ENCODE measurements around the gene LRP11. TPM values are rescaled to one million over a fixed set of nuclear protein-coding genes. Genes with fewer than 3 reads are reported as not detected.

LRP11 gene
- total RNA-seq, 3 donors from 2014 or later, result 30.6 to 44.9 (median 35.8) TPM

- Histone ChIP-seq H3K4me1 (no peaks in the 10 kb centered on the region), H3K36me3 (no peaks in the 10 kb centered on the region), H3K27ac (no peak overlapping the region), H3K27me3 (no peaks in the 10 kb centered on the region), H3K4me3 (no peak overlapping the region), H3K9me3 (no peaks in the 10 kb centered on the region)
- no peak for DNase-seq (ENCODE audit: low spot score in 2 of 2)
- intact Hi-C loops (cut with DNase I; ENCODE audit: low total_unique reads), result no loop called here
- no peak for TF ChIP-seq POLR2AphosphoS5 (IDR thresholded peaks at IDR 0.05)
These were observed 3.1 kb downstream of the LRP11 start for GRCh38 chr6:149860834-149861602.

- H3K4me3 ChIP-seq, result no peak overlapping the region
- intact Hi-C loops (cut with DNase I; ENCODE audit: low total_unique reads), result no loop called here
- no peaks in the 10 kb centered on the region for H3K4me1 ChIP-seq
- no peaks in the 10 kb centered on the region for H3K27me3 ChIP-seq
- H3K27ac ChIP-seq, result no peak overlapping the region
- no peak for TF ChIP-seq CTCF (IDR thresholded peaks at IDR 0.05)
- TF ChIP-seq POLR2AphosphoS5 (IDR thresholded peaks at IDR 0.05), result no peak
- no peak for TF ChIP-seq POLR2A (IDR thresholded peaks at IDR 0.05)
- no peak for DNase-seq (ENCODE audit: low spot score in 2 of 2)
- H3K36me3 ChIP-seq, result no peaks in the 10 kb centered on the region
- no peaks in the 10 kb centered on the region for H3K9me3 ChIP-seq
These were observed 3.7 kb downstream of the LRP11 start for GRCh38 chr6:149860513-149860833.

DNA sequence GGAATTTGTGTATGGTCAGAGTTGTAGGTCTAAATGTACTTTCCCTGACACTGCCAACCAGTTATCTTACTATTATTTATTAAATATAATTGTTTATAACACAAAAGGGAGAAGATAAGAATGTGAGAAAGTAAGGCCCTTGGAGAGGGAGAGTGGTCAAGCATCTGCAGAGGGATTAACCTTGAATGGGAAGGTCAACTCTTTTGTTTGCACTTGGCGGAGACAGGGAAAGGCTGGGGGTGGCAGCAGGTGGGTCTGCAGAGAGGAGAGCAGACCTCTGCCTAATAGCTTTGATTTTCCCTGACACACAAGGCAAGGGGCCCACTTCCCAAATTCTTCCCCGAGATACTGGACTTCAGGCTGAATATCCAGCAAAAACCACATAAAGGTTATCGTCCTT is 4.2 kb downstream of the LRP11 start:
- H3K9me3 ChIP-seq, result no peaks in the 10 kb centered on the region
- H3K27me3 ChIP-seq, result no peaks in the 10 kb centered on the region
- no peak for DNase-seq (ENCODE audit: low spot score in 2 of 2)
- no peak overlapping the region for H3K4me3 ChIP-seq
- intact Hi-C loops (cut with DNase I; ENCODE audit: low total_unique reads), result no loop called here
- no peak overlapping the region for H3K27ac ChIP-seq
- TF ChIP-seq POLR2A (IDR thresholded peaks at IDR 0.05), result no peak
- TF ChIP-seq POLR2AphosphoS5 (IDR thresholded peaks at IDR 0.05), result no peak
- TF ChIP-seq CTCF (IDR thresholded peaks at IDR 0.05), result no peak
- H3K4me1 ChIP-seq, result peaks cover 0 to 4% of the 10 kb centered on the region in 2 donors
- no peaks in the 10 kb centered on the region for H3K36me3 ChIP-seq

DNA sequence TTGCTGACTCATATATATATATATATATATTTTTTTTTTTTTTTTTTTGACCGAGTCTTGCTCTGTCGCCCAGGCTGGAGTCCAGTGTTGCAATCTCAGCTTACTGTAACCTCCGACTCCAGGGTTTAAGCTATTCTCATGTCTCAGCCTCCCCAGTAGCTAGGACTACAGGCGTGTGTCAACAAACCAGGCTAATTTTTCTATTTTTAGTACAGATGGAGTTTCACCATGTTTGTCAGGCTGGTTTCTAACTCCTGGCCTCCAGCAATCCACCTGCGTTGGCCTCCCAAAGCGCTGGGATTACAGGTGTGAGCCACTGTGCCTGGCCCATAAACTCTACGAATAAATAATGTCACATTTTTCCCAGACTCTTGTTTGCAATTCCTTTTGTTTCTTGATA is 4.8 kb downstream of the LRP11 start:
- TF ChIP-seq POLR2AphosphoS5 (IDR thresholded peaks at IDR 0.05) (no peak), POLR2A (IDR thresholded peaks at IDR 0.05) (no peak), CTCF (IDR thresholded peaks at IDR 0.05) (no peak)
- Histone ChIP-seq H3K4me1 (peaks cover 0 to 9% of the 10 kb centered on the region in 2 donors), H3K27ac (no peak overlapping the region), H3K9me3 (no peaks in the 10 kb centered on the region), H3K4me3 (no peak overlapping the region), H3K27me3 (no peaks in the 10 kb centered on the region), H3K36me3 (no peaks in the 10 kb centered on the region)
- intact Hi-C loops (cut with DNase I; ENCODE audit: low total_unique reads), result no loop called here
- no peak for DNase-seq (ENCODE audit: low spot score in 2 of 2)

DNA sequence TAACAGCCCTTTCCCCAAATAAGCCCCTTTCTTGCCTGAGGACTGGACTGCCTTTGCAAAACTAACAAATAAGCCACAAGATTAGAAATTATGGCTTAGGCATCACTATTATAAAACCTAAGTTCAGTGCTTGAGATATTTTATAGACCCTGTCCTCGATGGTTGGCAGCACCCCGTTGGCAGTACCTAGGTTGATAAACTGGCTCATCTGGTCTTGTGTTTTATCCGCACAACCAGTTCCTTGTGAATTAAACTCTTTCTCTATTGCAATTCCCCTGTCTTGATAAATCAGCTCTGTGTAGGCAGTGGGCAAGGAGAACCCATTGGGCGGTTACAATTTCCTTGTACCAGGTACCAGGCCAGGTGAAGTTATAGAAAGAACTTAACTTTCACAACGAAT is 6.6 kb downstream of the LRP11 start:
- Histone ChIP-seq H3K9me3 (no peaks in the 10 kb centered on the region), H3K27me3 (no peaks in the 10 kb centered on the region), H3K27ac (no peak overlapping the region), H3K36me3 (no peaks in the 10 kb centered on the region), H3K4me3 (no peak overlapping the region), H3K4me1 (peaks cover 0 to 10% of the 10 kb centered on the region in 2 donors)
- TF ChIP-seq POLR2A (IDR thresholded peaks at IDR 0.05) (no peak), CTCF (IDR thresholded peaks at IDR 0.05) (no peak), POLR2AphosphoS5 (IDR thresholded peaks at IDR 0.05) (no peak)
- intact Hi-C loops (cut with DNase I; ENCODE audit: low total_unique reads), result no loop called here
- DNase-seq (ENCODE audit: low spot score in 2 of 2), result no peak
